Measurements from ENCODE around the gene STMP1. TPM values are rescaled to one million over a fixed set of nuclear protein-coding genes. Genes with fewer than 3 reads are reported as not detected.
"Not testable (repeated sequence)": the region's sequence is repeated elsewhere in the genome, so short reads cannot be mapped to it uniquely, and the experiment has no call there.

STMP1 gene
- 100 to 1,000 TPM in 1 of 12 donors, 10 to 100 TPM in 11; 41.6 to 192 (median 52.0) TPM for polyA plus RNA-seq (ENCODE audit: insufficient read length in 12 of 12)
- long read RNA-seq, donor 1, transcript STMP1-202 (3 exons, 2,450 nt) = major isoform, 97 of 107 reads
- long read RNA-seq, donor 1, partial matches to known transcripts = 9 of 107 reads
- long read RNA-seq, donor 1, other reads (novel, unspliced or antisense) = 0 of 107 reads
- long read RNA-seq, donor 2, transcript STMP1-202 (3 exons, 2,450 nt) = major isoform, 62 of 80 reads
- long read RNA-seq, donor 2, partial matches to known transcripts = 18 of 80 reads
- long read RNA-seq, donor 2, other reads (novel, unspliced or antisense) = 0 of 80 reads
- long read RNA-seq, donor 3, transcript STMP1-202 (3 exons, 2,450 nt) = major isoform, 40 of 49 reads
- long read RNA-seq, donor 3, partial matches to known transcripts = 9 of 49 reads
- long read RNA-seq, donor 3, other reads (novel, unspliced or antisense) = 0 of 49 reads
- long read RNA-seq, donor 4, transcript STMP1-202 (3 exons, 2,450 nt) = major isoform, 13 of 13 reads
- long read RNA-seq, donor 4, partial matches to known transcripts = 0 of 13 reads
- long read RNA-seq, donor 4, other reads (novel, unspliced or antisense) = 0 of 13 reads
- long read RNA-seq, donor 5, transcript STMP1-202 (3 exons, 2,450 nt) = major isoform, 67 of 76 reads
- long read RNA-seq, donor 5, partial matches to known transcripts = 9 of 76 reads
- long read RNA-seq, donor 5, other reads (novel, unspliced or antisense) = 0 of 76 reads
- long read RNA-seq, donor 6, transcript STMP1-202 (3 exons, 2,450 nt) = major isoform, 33 of 41 reads
- long read RNA-seq, donor 6, partial matches to known transcripts = 6 of 41 reads
- long read RNA-seq, donor 6, other reads (novel, unspliced or antisense) = 0 of 41 reads
- long read RNA-seq, donor 7, transcript STMP1-202 (3 exons, 2,450 nt) = major isoform, 25 of 28 reads
- long read RNA-seq, donor 7, partial matches to known transcripts = 0 of 28 reads
- long read RNA-seq, donor 7, other reads (novel, unspliced or antisense) = 0 of 28 reads
- long read RNA-seq, donor 8, transcript STMP1-202 (3 exons, 2,450 nt) = major isoform, 79 of 81 reads
- long read RNA-seq, donor 8, partial matches to known transcripts = 0 of 81 reads
- long read RNA-seq, donor 8, other reads (novel, unspliced or antisense) = 0 of 81 reads
- long read RNA-seq, donor 9, transcript STMP1-202 (3 exons, 2,450 nt) = major isoform, 47 of 47 reads
- long read RNA-seq, donor 9, partial matches to known transcripts = 0 of 47 reads
- long read RNA-seq, donor 9, other reads (novel, unspliced or antisense) = 0 of 47 reads
- long read RNA-seq, donor 10, transcript STMP1-202 (3 exons, 2,450 nt) = major isoform, 46 of 46 reads
- long read RNA-seq, donor 10, partial matches to known transcripts = 0 of 46 reads
- long read RNA-seq, donor 10, other reads (novel, unspliced or antisense) = 0 of 46 reads
- long read RNA-seq, donor 11, transcript STMP1-202 (3 exons, 2,450 nt) = major isoform, 68 of 69 reads
- long read RNA-seq, donor 11, partial matches to known transcripts = 0 of 69 reads
- long read RNA-seq, donor 11, other reads (novel, unspliced or antisense) = 0 of 69 reads

GRCh38 chr7:135662373-135663114 is at the start of gene STMP1:
TSS of gene STMP1 (plus strand) at chr7:135662514.
- peak; percentile 95 for DNase-seq

- no peak for DNase-seq
Measured at GRCh38 chr7:135616136-135616535, 46.2 kb upstream of the STMP1 start.

GRCh38 chr7:135617781-135618180 is 44.5 kb upstream of the STMP1 start:
- DNase-seq = no peak

- DNase-seq = no peak
Measured at GRCh38 chr7:135618510-135618909, 43.8 kb upstream of the STMP1 start.

- DNase-seq = no peak
Measured at GRCh38 chr7:135620447-135620846, 41.9 kb upstream of the STMP1 start.

GRCh38 chr7:135620980-135621850 is 41.1 kb upstream of the STMP1 start:
- peak; percentile 63 for DNase-seq

- DNase-seq = no peak
Measured at GRCh38 chr7:135634191-135634878, 28.0 kb upstream of the STMP1 start.

- not testable (repeated sequence) for DNase-seq
Measured at GRCh38 chr7:135639690-135640089, 22.6 kb upstream of the STMP1 start.

GRCh38 chr7:135644154-135644553 is 18.2 kb upstream of the STMP1 start:
- no peak for DNase-seq

GRCh38 chr7:135644729-135645128 is 17.6 kb upstream of the STMP1 start:
- no peak for DNase-seq

- no peak for DNase-seq
Measured at GRCh38 chr7:135645296-135645904, 16.9 kb upstream of the STMP1 start.

- no peak for DNase-seq
Measured at GRCh38 chr7:135647755-135648154, 14.6 kb upstream of the STMP1 start.

- no peak for DNase-seq
Measured at GRCh38 chr7:135648235-135648634, 14.1 kb upstream of the STMP1 start.

GRCh38 chr7:135650831-135651573 is 11.3 kb upstream of the STMP1 start:
- no peak for DNase-seq

- DNase-seq = no peak
Measured at GRCh38 chr7:135653340-135654080, 8.8 kb upstream of the STMP1 start.

- DNase-seq = no peak
Measured at GRCh38 chr7:135658564-135658963, 3.8 kb upstream of the STMP1 start.

Measured in muscle of arm (tissue), 14 donors.